HCT116 (cell line): ENCODE measurements around the gene KIFC3.

Experiments
- EGR1 ChIP-seq: IDR thresholded peaks from 2 replicates; pipeline ENCODE4 v1.6.1; 2012; ENCODE audit warnings: low read depth
- EZH2 ChIP-seq: fragments of 200-600 bp; sonication (generic); IDR thresholded peaks from 2 replicates; pipeline ENCODE4 v1.6.1; 2017; ENCODE audit warnings: antibody characterized with exemption, mixed run types
- EZH2phosphoT487 ChIP-seq: fragments of 200-600 bp; IDR thresholded peaks from 2 replicates; pipeline ENCODE4 v1.6.1; 2018; ENCODE audit warnings: antibody characterized with exemption, borderline replicate concordance
- JUND ChIP-seq: IDR thresholded peaks from 2 replicates; pipeline ENCODE4 v1.6.1; 2012
- POLR2A ChIP-seq: IDR thresholded peaks from 2 replicates; pipeline ENCODE4 v1.7.0; 2011; ENCODE audit warnings: borderline replicate concordance; ENCODE audit not compliant: insufficient read depth, insufficient read length; ENCODE audit errors: extremely low read depth
- POLR2AphosphoS5 ChIP-seq: IDR thresholded peaks from 2 replicates; pipeline ENCODE4 v1.6.1; 2011; ENCODE audit warnings: mild to moderate bottlenecking, low read depth, low read length, moderate library complexity
- RAD21 ChIP-seq: IDR thresholded peaks from 2 replicates; pipeline ENCODE4 v1.6.1; 2012; ENCODE audit warnings: low read depth, mild to moderate bottlenecking
- SIN3A ChIP-seq: IDR thresholded peaks from 2 replicates; pipeline ENCODE4 v1.6.1; 2012; ENCODE audit warnings: low read depth
- TCF7L2 ChIP-seq: IDR thresholded peaks from 2 replicates; pipeline ENCODE4 v1.7.0; 2011; ENCODE audit warnings: borderline replicate concordance, inconsistent platforms; ENCODE audit not compliant: insufficient read depth, insufficient read length; ENCODE audit errors: extremely low read depth
- YY1 ChIP-seq: IDR thresholded peaks from 2 replicates; pipeline ENCODE4 v1.6.1; 2011; ENCODE audit warnings: low read length, low read depth, moderate library complexity, mild to moderate bottlenecking; ENCODE audit not compliant: insufficient replicate concordance; ENCODE audit errors: extremely low read depth
- ZFX ChIP-seq: fragments of 450-650 bp; IDR thresholded peaks from 2 replicates; pipeline ENCODE4 v1.6.1; 2017
- TF ChIP-seq, protein P1 (sequence below), 3 experiments: fragments of 200-600 bp in 1 of 3; sonication (generic) in 1 of 3; IDR thresholded peaks in 2 of 3; conservative IDR thresholded peaks in 1 of 3; 2 replicates each; pipeline ENCODE4 v1.5.1; 2012 to 2017; ENCODE audit warnings: low read depth in 2 of 3, low read length in 2 of 3, antibody characterized with exemption in 1 of 3, borderline replicate concordance in 1 of 3, control low read depth in 1 of 3, mild to moderate bottlenecking in 1 of 3, mixed read lengths in 1 of 3, mixed run types in 1 of 3, moderate library complexity in 1 of 3; ENCODE audit not compliant: insufficient read depth in 1 of 3
- TF ChIP-seq, protein P2 (sequence below): IDR thresholded peaks from 2 replicates; pipeline ENCODE4 v1.6.1; 2012; ENCODE audit warnings: low read depth
- TF ChIP-seq, protein P3 (sequence below): IDR thresholded peaks from 2 replicates; pipeline ENCODE4 v1.6.1; 2012

DNA sequence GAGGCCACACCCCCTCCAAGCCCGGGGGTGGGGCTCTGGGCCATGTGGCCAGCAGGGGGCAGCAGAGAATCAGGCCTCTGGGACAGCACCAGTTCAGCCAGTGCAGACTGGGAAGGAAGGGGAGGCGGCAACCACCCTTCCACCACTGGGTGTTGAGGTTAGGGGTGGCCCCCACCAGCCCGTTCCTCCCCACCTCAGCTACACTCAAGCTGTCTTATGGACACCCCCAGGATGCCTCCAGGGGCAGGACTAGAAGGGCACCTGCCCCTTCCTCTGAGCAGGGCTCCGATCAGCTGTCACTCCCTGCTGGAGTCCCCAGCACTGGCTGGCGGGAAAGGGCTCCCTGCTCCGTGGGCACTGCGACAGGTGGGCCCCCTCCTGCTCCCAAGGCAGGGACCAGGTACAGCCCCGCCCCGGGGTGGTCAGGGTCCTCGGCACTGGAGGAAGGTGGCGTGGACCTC lies 44.9 kb downstream of the KIFC3 start:
- TF ChIP-seq, protein P1, sequence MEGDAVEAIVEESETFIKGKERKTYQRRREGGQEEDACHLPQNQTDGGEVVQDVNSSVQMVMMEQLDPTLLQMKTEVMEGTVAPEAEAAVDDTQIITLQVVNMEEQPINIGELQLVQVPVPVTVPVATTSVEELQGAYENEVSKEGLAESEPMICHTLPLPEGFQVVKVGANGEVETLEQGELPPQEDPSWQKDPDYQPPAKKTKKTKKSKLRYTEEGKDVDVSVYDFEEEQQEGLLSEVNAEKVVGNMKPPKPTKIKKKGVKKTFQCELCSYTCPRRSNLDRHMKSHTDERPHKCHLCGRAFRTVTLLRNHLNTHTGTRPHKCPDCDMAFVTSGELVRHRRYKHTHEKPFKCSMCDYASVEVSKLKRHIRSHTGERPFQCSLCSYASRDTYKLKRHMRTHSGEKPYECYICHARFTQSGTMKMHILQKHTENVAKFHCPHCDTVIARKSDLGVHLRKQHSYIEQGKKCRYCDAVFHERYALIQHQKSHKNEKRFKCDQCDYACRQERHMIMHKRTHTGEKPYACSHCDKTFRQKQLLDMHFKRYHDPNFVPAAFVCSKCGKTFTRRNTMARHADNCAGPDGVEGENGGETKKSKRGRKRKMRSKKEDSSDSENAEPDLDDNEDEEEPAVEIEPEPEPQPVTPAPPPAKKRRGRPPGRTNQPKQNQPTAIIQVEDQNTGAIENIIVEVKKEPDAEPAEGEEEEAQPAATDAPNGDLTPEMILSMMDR (IDR thresholded peaks at IDR 0.05 in 2 of 3, conservative IDR thresholded peaks at IDR 0.05 in 1 of 3; ENCODE audit: borderline replicate concordance in 1 of 3, insufficient read depth in 1 of 3, low read depth in 2 of 3, low read length in 2 of 3) = peak; percentile 92 to 97 (median 93)
- TF ChIP-seq POLR2AphosphoS5 (peak; percentile 19; the same call in 1 of the 2 replicates), POLR2A (no peak), TCF7L2 (no peak), JUND (no peak), EZH2phosphoT487 (no peak), YY1 (no peak), EZH2 (no peak), SIN3A (no peak), EGR1 (no peak), ZFX (no peak), RAD21 (peak; percentile 99)
- TF ChIP-seq, protein P2, sequence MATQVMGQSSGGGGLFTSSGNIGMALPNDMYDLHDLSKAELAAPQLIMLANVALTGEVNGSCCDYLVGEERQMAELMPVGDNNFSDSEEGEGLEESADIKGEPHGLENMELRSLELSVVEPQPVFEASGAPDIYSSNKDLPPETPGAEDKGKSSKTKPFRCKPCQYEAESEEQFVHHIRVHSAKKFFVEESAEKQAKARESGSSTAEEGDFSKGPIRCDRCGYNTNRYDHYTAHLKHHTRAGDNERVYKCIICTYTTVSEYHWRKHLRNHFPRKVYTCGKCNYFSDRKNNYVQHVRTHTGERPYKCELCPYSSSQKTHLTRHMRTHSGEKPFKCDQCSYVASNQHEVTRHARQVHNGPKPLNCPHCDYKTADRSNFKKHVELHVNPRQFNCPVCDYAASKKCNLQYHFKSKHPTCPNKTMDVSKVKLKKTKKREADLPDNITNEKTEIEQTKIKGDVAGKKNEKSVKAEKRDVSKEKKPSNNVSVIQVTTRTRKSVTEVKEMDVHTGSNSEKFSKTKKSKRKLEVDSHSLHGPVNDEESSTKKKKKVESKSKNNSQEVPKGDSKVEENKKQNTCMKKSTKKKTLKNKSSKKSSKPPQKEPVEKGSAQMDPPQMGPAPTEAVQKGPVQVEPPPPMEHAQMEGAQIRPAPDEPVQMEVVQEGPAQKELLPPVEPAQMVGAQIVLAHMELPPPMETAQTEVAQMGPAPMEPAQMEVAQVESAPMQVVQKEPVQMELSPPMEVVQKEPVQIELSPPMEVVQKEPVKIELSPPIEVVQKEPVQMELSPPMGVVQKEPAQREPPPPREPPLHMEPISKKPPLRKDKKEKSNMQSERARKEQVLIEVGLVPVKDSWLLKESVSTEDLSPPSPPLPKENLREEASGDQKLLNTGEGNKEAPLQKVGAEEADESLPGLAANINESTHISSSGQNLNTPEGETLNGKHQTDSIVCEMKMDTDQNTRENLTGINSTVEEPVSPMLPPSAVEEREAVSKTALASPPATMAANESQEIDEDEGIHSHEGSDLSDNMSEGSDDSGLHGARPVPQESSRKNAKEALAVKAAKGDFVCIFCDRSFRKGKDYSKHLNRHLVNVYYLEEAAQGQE = no peak
- TF ChIP-seq, protein P3, sequence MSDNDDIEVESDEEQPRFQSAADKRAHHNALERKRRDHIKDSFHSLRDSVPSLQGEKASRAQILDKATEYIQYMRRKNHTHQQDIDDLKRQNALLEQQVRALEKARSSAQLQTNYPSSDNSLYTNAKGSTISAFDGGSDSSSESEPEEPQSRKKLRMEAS = no peak
